PC-3 (cell line): ENCODE measurements around the gene PITX2. TPM values are rescaled to one million over a fixed set of nuclear protein-coding genes. Genes with fewer than 3 reads are reported as not detected.

Source experiments
- ATAC-seq: fragments of 200-7000 bp; cut with Tn5 transposase; 2 replicates; pipeline ENCODE4 v1.9.1; 2020; ENCODE audit warnings: mild to moderate bottlenecking, moderate library complexity
- BruUV-seq: library from RNA; stranded (reverse); fragments of 400-500 nt; replicated peaks from 2 replicates; lab custom pipeline; 2021; lab: Mats Ljungman, UMichigan
- CTCF ChIA-PET: fragments of 300-600 bp; sonication (Branson Sonifier 250); formaldehyde crosslinking; loops from one replicate; lab custom pipeline; 2022; ENCODE audit warnings: antibody characterized with exemption; lab: Charles Lee
- POLR2A ChIA-PET: fragments of 300-600 bp; sonication (Branson Sonifier 250); formaldehyde crosslinking; loops from one replicate; lab custom pipeline; 2022; ENCODE audit warnings: antibody characterized with exemption; ENCODE audit not compliant: unreplicated experiment; lab: Charles Lee
- DNase-seq: peaks from one replicate; pipeline ENCODE4 v3.0.0-alpha.2; 2015
- H2AFZ ChIP-seq: fragments of 300-600 bp; sonication (generic); 2 replicates; pipeline ENCODE4 v1.6.0; 2016; ENCODE audit warnings: antibody characterized with exemption, low read length
- H3F3A ChIP-seq: fragments of 300-600 bp; sonication (generic); one replicate; pipeline ENCODE4 v1.6.0; 2017; ENCODE audit warnings: antibody characterized with exemption, low read length, control low read depth, mild to moderate bottlenecking; ENCODE audit not compliant: unreplicated experiment
- H3K27ac ChIP-seq: fragments of 300-600 bp; sonication (generic); 2 replicates; pipeline ENCODE4 v1.5.1; 2016; ENCODE audit warnings: mild to moderate bottlenecking, low read length
- H3K27me3 ChIP-seq: fragments of 300-600 bp; sonication (generic); 2 replicates; pipeline ENCODE4 v1.6.1; 2016; ENCODE audit warnings: low read length, mixed read lengths
- H3K36me3 ChIP-seq: fragments of 300-600 bp; sonication (generic); 2 replicates; pipeline ENCODE4 v1.6.1; 2016; ENCODE audit warnings: low read depth, mixed run types, low read length, mixed read lengths
- H3K4me1 ChIP-seq: fragments of 300-600 bp; sonication (generic); 2 replicates; pipeline ENCODE4 v1.5.1; 2016; ENCODE audit warnings: low read length; ENCODE audit not compliant: insufficient read depth
- H3K4me2 ChIP-seq: fragments of 300-600 bp; sonication (generic); 2 replicates; pipeline ENCODE4 v1.6.0; 2016; ENCODE audit warnings: low read length
- H3K4me3 ChIP-seq: fragments of 300-600 bp; sonication (generic); 2 replicates; pipeline ENCODE4 v1.5.1; 2016; ENCODE audit warnings: mild to moderate bottlenecking, low read length, mixed read lengths
- H3K79me2 ChIP-seq: fragments of 300-600 bp; sonication (generic); 2 replicates; pipeline ENCODE4 v1.6.1; 2017; ENCODE audit warnings: low read length, mixed read lengths
- H3K9ac ChIP-seq: fragments of 300-600 bp; sonication (generic); 2 replicates; pipeline ENCODE4 v1.6.0; 2016; ENCODE audit warnings: mild to moderate bottlenecking, low read length
- H3K9me2 ChIP-seq: fragments of 300-600 bp; sonication (generic); replicated peaks from 2 replicates; pipeline ENCODE4 v1.6.1; 2016; ENCODE audit warnings: mixed run types, low read length, mixed read lengths
- H3K9me3 ChIP-seq: fragments of 300-600 bp; sonication (generic); 2 replicates; pipeline ENCODE4 v1.6.1; 2016; ENCODE audit warnings: low read length, mixed read lengths
- H4K20me1 ChIP-seq: fragments of 300-600 bp; sonication (generic); 2 replicates; pipeline ENCODE4 v1.6.1; 2016; ENCODE audit warnings: low read length, mixed read lengths
- CTCF ChIP-seq: fragments of 300-600 bp; sonication (generic); conservative IDR thresholded peaks from 2 replicates; pipeline ENCODE4 v1.5.1; 2017; ENCODE audit warnings: antibody characterized with exemption, low read depth, mild to moderate bottlenecking, low read length
- EZH2 ChIP-seq: fragments of 300-600 bp; sonication (generic); IDR thresholded peaks from one replicate; pipeline ENCODE4 v1.6.1; 2017; ENCODE audit warnings: antibody characterized with exemption, mild to moderate bottlenecking, low read length; ENCODE audit not compliant: unreplicated experiment
- EZH2phosphoT487 ChIP-seq: fragments of 300-600 bp; sonication (generic); IDR thresholded peaks from 2 replicates; pipeline ENCODE4 v1.6.1; 2018; ENCODE audit warnings: mild to moderate bottlenecking, antibody characterized with exemption, low read length, borderline replicate concordance
- intact Hi-C: fragments of 100-400 bp; cut with micrococcal nuclease; formaldehyde crosslinking; loops from 2 replicates; pipeline ENCODE4 v1.9.0; 2023
- total RNA-seq: library from RNA; depleted of rRNA; stranded (reverse); fragments of >200 nt; gene quantifications from 2 replicates; pipeline ENCODE4 v1.2.3, GENCODE V29; 2014

PITX2 gene
- total RNA-seq, 1 experiment from 2014 or later: 0.55 TPM

DNA sequence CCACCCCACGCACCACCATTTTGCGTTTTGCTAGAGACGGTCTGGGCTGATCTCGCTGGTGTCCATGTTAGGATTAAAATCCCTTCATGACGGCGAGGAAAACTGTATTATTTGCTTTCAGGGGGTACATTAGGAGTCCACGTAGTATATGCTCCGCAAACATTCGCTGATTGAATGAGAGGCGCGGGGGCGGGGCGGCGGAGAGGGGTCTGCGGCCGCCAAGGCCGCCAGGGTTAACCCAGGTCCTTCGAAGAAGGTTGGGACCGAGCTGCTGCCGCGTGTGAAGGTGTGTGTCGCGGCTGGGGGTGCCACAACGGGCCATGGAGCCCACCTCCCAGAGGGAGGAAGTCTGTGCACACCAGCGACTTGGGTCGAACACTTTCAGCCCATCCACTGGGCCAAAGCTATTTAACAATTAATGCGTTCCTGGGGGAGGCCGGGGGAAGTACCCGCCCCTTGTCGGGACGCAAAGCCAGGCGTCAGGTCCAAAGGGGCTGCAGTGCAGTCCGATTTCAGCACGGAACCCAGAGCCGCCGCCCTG, 6.4 kb upstream of the PITX2 start:
- CTCF ChIA-PET: no interaction called here
- BruUV-seq: no TSS peak
- Histone ChIP-seq H3K9ac (no peak overlapping the region), H4K20me1 (no peaks in the 10 kb centered on the region), H3K27me3 (peaks cover 73% of the 10 kb centered on the region), H3K4me1 (peaks cover 6% of the 10 kb centered on the region; the same call in 1 of the 2 replicates), H3K4me2 (no peak overlapping the region), H3K9me2 (no peaks in the 10 kb centered on the region), H3K9me3 (no peaks in the 10 kb centered on the region), H2AFZ (no peak overlapping the region), H3K4me3 (no peak overlapping the region), H3F3A (no peaks in the 10 kb centered on the region), H3K27ac (no peak overlapping the region), H3K79me2 (no peaks in the 10 kb centered on the region), H3K36me3 (no peaks in the 10 kb centered on the region)
- intact Hi-C loops: no loop called here
- DNase-seq (no peak), ATAC-seq (no peak)
- POLR2A ChIA-PET: no interaction called here
- no peak for TF ChIP-seq EZH2
- no peak for TF ChIP-seq EZH2phosphoT487
- no peak for TF ChIP-seq CTCF

- Histone ChIP-seq H3K9ac (no peak overlapping the region), H3K9me3 (no peaks in the 10 kb centered on the region), H3K79me2 (no peaks in the 10 kb centered on the region), H3K27ac (no peak overlapping the region), H3K4me2 (no peak overlapping the region), H3K27me3 (peaks cover 73% of the 10 kb centered on the region), H3K4me1 (peaks cover 6% of the 10 kb centered on the region; the same call in 1 of the 2 replicates), H3K9me2 (no peaks in the 10 kb centered on the region), H3F3A (no peaks in the 10 kb centered on the region), H4K20me1 (no peaks in the 10 kb centered on the region), H3K4me3 (no peak overlapping the region), H2AFZ (no peak overlapping the region), H3K36me3 (no peaks in the 10 kb centered on the region)
- CTCF ChIA-PET: no interaction called here
- no peak for ATAC-seq
- no TSS peak for BruUV-seq
- intact Hi-C loops: no loop called here
- no peak for DNase-seq
- POLR2A ChIA-PET: no interaction called here
- TF ChIP-seq EZH2phosphoT487: no peak
- no peak for TF ChIP-seq CTCF
- TF ChIP-seq EZH2: no peak
Observed at GRCh38 chr4:110628663-110629213, 5.9 kb upstream of the PITX2 start.

DNA sequence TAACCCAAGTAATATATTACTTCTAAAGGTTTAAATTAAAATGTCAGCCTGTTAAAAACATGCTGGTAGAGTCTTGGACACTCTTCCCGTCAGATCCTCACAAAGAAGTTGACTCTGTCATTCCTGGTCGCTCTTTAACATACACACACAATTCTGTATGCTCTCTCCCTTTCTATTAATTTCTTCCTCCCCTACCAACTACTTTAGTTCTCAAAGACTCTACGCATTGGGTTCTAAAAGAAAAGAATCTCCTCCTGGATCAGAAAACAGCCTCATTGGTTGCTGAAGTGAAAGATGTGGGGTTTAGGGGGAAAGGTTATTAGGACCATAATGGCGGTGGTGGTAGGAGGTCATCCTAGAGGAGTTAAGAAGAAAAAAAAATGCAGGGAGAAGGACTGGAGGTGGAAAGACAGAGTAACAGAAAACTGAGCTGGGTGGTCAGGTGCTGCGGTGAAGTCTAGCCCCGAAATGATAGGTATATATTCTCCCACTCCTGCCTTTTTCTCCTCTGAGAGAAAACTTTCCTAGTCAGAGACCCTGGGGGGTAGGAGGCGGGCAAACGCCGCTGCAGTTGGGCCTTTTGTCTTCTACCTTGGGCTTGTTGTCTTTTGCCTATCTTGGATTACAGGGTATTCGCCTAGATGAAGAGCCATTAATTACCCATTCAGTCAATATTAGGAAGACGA, 5.2 kb upstream of the PITX2 start:
- Histone ChIP-seq H3K9me3 (no peaks in the 10 kb centered on the region), H3K4me1 (peaks cover 6% of the 10 kb centered on the region; the same call in 1 of the 2 replicates), H3K9me2 (no peaks in the 10 kb centered on the region), H3K36me3 (no peaks in the 10 kb centered on the region), H3K4me3 (no peak overlapping the region), H3K27me3 (peaks cover 72% of the 10 kb centered on the region), H3K79me2 (no peaks in the 10 kb centered on the region), H3K9ac (no peak overlapping the region), H3F3A (no peaks in the 10 kb centered on the region), H3K4me2 (no peak overlapping the region), H2AFZ (no peak overlapping the region), H3K27ac (no peak overlapping the region), H4K20me1 (no peaks in the 10 kb centered on the region)
- POLR2A ChIA-PET: interaction anchor here (0.7 kb wide), 1 partner anchor 12 kb away, joined by 3 read pairs; no protein-coding TSS in a partner anchor
- DNase-seq: no peak
- BruUV-seq: no TSS peak
- intact Hi-C loops: no loop called here
- CTCF ChIA-PET: no interaction called here
- ATAC-seq: no peak
- TF ChIP-seq EZH2: no peak
- no peak for TF ChIP-seq EZH2phosphoT487
- TF ChIP-seq CTCF: no peak
